ENCODE measurements around the gene TNS1. TPM values are rescaled to one million over a fixed set of nuclear protein-coding genes. Genes with fewer than 3 reads are reported as not detected.

The TNS1 gene
- total RNA-seq, 3 donors from 2014 or later, result 0.50 to 1.2 (median 0.54) TPM

- ATAC-seq (no peak), DNase-seq (no peak)
- Mint-ChIP-seq H3K9me3 (no peaks in the 10 kb centered on the region), H3K27me3 (ENCODE audit: low read depth) (peaks cover 5% of the 10 kb centered on the region), H3K4me3 (no peak overlapping the region), H3K4me1 (ENCODE audit: low read depth) (no peaks in the 10 kb centered on the region), H3K36me3 (ENCODE audit: insufficient read depth) (no peaks in the 10 kb centered on the region)
Measured at GRCh38 chr2:217824223-217824622, 178.6 kb downstream of the TNS1 start.

- H3K9me3 Mint-ChIP-seq, result no peaks in the 10 kb centered on the region
- no peaks in the 10 kb centered on the region for H3K4me1 Mint-ChIP-seq (ENCODE audit: low read depth)
- peaks cover 3% of the 10 kb centered on the region for H3K27me3 Mint-ChIP-seq (ENCODE audit: low read depth)
- H3K4me3 Mint-ChIP-seq, result no peak overlapping the region
- no peak for ATAC-seq
- DNase-seq, result no peak
- no peaks in the 10 kb centered on the region for H3K36me3 Mint-ChIP-seq (ENCODE audit: insufficient read depth)
Measured at GRCh38 chr2:217823626-217824025, 179.2 kb downstream of the TNS1 start.

GRCh38 chr2:217822296-217823252, 180.2 kb downstream of the TNS1 start:
- ATAC-seq (no peak), DNase-seq (no peak)
- Mint-ChIP-seq H3K36me3 (ENCODE audit: insufficient read depth) (no peaks in the 10 kb centered on the region), H3K9me3 (no peaks in the 10 kb centered on the region), H3K4me1 (ENCODE audit: low read depth) (no peaks in the 10 kb centered on the region), H3K4me3 (no peak overlapping the region), H3K27me3 (ENCODE audit: low read depth) (peaks cover 2% of the 10 kb centered on the region)

DNA sequence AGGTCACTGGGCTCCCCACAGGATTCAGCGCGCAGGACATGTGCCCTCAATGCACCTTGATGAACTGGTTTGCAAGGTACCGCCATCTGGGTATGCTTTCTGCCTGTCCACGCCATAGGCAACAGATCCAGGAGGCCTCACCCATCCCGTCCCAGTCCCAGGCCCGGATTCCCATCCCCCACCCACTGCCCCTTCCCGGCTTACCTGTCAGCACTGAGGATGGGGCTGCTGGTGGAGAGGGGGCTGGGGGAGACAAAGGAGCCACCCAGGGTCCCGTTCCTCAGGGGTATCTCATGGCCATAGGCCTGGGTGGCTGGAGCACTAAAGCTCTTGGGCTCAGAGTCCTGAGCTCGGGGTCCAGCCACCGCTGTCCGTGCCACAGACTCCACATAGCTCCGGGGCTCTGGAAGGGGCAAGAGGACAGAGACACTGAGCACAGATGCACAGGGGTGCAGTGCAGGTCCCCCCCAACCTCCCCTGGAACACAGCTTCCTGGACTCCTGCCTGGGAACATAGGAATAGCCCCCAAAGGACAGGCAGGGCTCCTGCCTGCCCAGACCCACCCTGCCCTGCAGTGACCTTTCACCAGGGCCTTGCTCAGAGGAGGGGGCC, 181.2 kb downstream of the TNS1 start:
- H3K36me3 Mint-ChIP-seq (ENCODE audit: insufficient read depth), result no peaks in the 10 kb centered on the region
- no peaks in the 10 kb centered on the region for H3K9me3 Mint-ChIP-seq
- H3K4me3 Mint-ChIP-seq, result no peak overlapping the region
- no peaks in the 10 kb centered on the region for H3K4me1 Mint-ChIP-seq (ENCODE audit: low read depth)
- ATAC-seq, result no peak
- peaks cover 2% of the 10 kb centered on the region for H3K27me3 Mint-ChIP-seq (ENCODE audit: low read depth)
- DNase-seq, result no peak

DNA sequence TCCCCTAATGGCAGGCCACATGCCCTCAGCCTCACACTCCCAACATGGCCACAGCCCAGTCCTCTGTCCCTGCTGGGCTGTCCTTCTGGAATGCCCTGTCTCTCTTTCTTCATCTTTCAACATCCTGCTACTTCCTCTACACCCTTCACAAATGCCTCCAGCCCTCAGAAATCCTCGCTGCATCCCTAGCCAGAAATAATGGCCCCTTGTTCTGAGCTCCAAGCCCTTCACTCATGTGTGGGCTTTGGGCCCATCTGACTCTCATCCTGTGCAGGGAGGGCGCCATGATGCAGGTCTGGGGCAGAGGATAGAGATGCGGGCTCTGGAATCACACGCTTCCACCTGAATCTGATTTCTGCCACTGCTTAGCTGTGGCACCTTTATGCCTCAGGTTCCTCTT, 181.9 kb downstream of the TNS1 start:
- no peaks in the 10 kb centered on the region for H3K27me3 Mint-ChIP-seq (ENCODE audit: low read depth)
- ATAC-seq (no peak), DNase-seq (no peak)
- H3K4me3 Mint-ChIP-seq, result no peak overlapping the region
- H3K4me1 Mint-ChIP-seq (ENCODE audit: low read depth), result no peaks in the 10 kb centered on the region
- no peaks in the 10 kb centered on the region for H3K9me3 Mint-ChIP-seq
- H3K36me3 Mint-ChIP-seq (ENCODE audit: insufficient read depth), result no peaks in the 10 kb centered on the region

DNA sequence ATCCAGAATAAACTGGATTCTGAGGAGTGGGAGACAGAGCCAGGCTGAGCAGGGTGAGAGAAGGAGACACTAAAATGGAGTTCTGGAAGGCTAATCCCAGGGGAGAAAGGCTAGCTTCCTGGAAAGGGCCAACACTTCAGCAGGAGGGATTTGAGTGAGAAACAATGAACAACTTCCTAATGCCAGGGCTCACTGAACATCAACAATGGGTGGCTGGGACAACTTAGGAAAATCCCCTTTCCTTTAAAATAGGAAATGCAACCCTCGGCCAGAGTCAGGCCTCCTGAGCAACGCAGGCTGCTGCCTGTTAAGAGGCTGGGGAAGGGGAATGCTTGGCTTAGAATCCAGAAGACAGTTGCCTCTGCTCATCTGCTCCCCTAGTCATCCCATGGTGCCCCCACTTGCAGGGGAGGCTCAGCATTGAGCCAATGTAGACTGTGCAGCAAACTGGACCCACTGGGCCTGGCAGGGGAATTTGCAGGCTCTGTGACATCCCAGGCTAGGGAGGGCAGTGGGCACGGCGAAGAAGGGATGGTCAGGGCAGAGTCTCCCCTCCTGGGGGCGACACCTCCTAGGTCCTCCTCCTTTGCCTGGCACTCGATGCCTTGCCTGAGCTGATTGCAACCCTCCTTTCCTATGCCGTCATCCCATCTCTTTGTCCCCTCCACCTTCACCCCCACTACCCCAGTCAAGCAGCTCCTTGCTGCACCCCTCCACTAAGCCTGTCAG, 182.5 kb downstream of the TNS1 start:
- no peak for DNase-seq
- H3K27me3 Mint-ChIP-seq (ENCODE audit: low read depth), result no peaks in the 10 kb centered on the region
- H3K36me3 Mint-ChIP-seq (ENCODE audit: insufficient read depth), result no peaks in the 10 kb centered on the region
- ATAC-seq, result no peak
- no peak overlapping the region for H3K4me3 Mint-ChIP-seq
- no peaks in the 10 kb centered on the region for H3K4me1 Mint-ChIP-seq (ENCODE audit: low read depth)
- no peaks in the 10 kb centered on the region for H3K9me3 Mint-ChIP-seq

DNA sequence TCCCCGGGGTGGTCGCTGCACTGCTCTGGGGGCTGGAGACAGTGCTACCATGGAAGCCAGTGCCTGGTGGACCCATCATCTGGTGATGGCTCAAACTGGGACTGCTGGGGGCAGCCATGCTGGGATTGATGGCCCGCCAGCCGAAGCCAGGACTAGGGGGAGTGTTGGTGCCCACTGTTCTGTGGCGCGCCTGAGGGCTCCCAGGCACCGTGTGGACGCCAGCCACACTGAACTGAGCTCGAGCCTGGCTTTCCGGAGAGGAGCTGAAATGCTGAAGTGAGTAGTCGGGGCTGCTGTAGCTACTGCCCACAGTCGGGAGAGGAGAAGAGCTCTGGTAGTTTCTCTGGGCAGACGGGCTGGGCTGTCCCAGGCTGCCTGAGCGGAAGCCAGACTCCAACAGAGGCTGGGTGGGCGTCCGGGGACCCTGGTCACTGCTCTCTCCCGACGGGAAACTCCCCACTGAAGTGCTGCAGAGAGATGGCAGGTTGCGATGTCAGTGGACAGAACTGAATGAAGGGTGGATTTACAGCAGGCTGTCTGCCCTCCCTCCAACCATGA, 184.4 kb downstream of the TNS1 start:
- no peak for ATAC-seq
- Mint-ChIP-seq H3K4me3 (no peak overlapping the region), H3K9me3 (no peaks in the 10 kb centered on the region), H3K27me3 (ENCODE audit: low read depth) (no peaks in the 10 kb centered on the region), H3K4me1 (ENCODE audit: low read depth) (no peaks in the 10 kb centered on the region), H3K36me3 (ENCODE audit: insufficient read depth) (no peaks in the 10 kb centered on the region)
- no peak for DNase-seq

- Mint-ChIP-seq H3K4me1 (ENCODE audit: low read depth) (no peaks in the 10 kb centered on the region), H3K4me3 (no peak overlapping the region), H3K9me3 (no peaks in the 10 kb centered on the region), H3K36me3 (ENCODE audit: insufficient read depth) (no peaks in the 10 kb centered on the region), H3K27me3 (ENCODE audit: low read depth) (no peaks in the 10 kb centered on the region)
- no peak for DNase-seq
- no peak for ATAC-seq
Measured at GRCh38 chr2:217817466-217818292, 185.1 kb downstream of the TNS1 start.

DNA sequence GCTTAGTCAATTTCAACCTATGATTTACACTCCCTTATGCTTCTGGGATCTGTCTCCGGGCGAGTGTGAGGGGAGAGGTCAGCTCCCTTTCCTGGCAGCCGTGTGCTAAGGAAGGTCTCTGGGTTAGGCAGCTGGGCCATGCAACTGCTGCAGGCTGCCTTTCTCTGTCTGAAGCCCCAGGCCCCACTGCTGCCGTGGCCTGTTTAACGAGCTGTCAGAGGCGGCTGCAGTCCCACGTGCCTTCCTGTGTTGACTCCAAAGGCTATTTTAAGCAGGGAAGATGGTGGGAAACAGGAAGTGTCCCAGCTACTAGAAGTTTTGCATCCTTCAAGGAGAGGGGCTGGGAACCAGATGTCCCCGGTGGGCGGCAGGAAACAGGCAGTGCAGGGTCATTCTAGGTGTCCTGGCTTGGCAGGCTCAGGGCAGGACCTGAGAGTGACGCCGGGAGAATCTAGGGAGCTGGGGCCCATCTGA, 186.4 kb downstream of the TNS1 start:
- H3K9me3 Mint-ChIP-seq, result no peaks in the 10 kb centered on the region
- H3K36me3 Mint-ChIP-seq (ENCODE audit: insufficient read depth), result no peaks in the 10 kb centered on the region
- H3K4me3 Mint-ChIP-seq, result no peak overlapping the region
- no peaks in the 10 kb centered on the region for H3K4me1 Mint-ChIP-seq (ENCODE audit: low read depth)
- ATAC-seq, result no peak
- no peak for DNase-seq
- no peaks in the 10 kb centered on the region for H3K27me3 Mint-ChIP-seq (ENCODE audit: low read depth)

DNA sequence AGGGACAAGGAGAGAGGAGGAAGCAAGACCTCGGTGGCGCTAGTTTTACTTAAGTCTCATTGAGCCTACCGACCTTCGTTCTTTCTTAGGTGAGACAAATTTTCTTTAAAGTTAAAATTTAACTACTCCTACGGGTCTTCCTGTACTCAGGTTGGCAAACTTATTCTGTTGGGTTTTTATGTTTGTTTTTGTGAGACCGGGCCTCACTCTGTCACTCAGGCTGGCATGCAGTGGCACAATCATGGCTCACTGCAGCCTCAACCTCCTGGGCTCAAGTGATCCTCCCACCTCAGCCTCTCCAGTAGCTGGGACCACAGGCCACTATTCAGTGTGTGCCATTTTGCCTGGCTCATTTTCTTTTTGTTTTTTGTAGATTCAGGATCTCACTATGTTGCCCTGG, 189.0 kb downstream of the TNS1 start:
- no peaks in the 10 kb centered on the region for H3K36me3 Mint-ChIP-seq (ENCODE audit: insufficient read depth)
- no peaks in the 10 kb centered on the region for H3K9me3 Mint-ChIP-seq
- ATAC-seq (no peak), DNase-seq (no peak)
- H3K27me3 Mint-ChIP-seq (ENCODE audit: low read depth), result peaks cover 1% of the 10 kb centered on the region
- H3K4me3 Mint-ChIP-seq, result no peak overlapping the region
- no peaks in the 10 kb centered on the region for H3K4me1 Mint-ChIP-seq (ENCODE audit: low read depth)

GRCh38 chr2:217812170-217812569, 190.6 kb downstream of the TNS1 start:
- ATAC-seq, result no peak

GRCh38 chr2:217810260-217810659, 192.5 kb downstream of the TNS1 start:
- Mint-ChIP-seq H3K4me3 (no peak overlapping the region), H3K36me3 (ENCODE audit: insufficient read depth) (no peaks in the 10 kb centered on the region), H3K4me1 (ENCODE audit: low read depth) (no peaks in the 10 kb centered on the region), H3K27me3 (ENCODE audit: low read depth) (peaks cover 4% of the 10 kb centered on the region), H3K9me3 (no peaks in the 10 kb centered on the region)
- ATAC-seq (no peak), DNase-seq (no peak)

More at GRCh38 chr2:217812170-217812569, 190.6 kb downstream of the TNS1 start:
- H3K4me3 Mint-ChIP-seq, result no peak overlapping the region
- no peaks in the 10 kb centered on the region for H3K9me3 Mint-ChIP-seq
- DNase-seq, result no peak
- no peaks in the 10 kb centered on the region for H3K4me1 Mint-ChIP-seq (ENCODE audit: low read depth)
- H3K36me3 Mint-ChIP-seq (ENCODE audit: insufficient read depth), result no peaks in the 10 kb centered on the region
- peaks cover 2% of the 10 kb centered on the region for H3K27me3 Mint-ChIP-seq (ENCODE audit: low read depth)

DNA sequence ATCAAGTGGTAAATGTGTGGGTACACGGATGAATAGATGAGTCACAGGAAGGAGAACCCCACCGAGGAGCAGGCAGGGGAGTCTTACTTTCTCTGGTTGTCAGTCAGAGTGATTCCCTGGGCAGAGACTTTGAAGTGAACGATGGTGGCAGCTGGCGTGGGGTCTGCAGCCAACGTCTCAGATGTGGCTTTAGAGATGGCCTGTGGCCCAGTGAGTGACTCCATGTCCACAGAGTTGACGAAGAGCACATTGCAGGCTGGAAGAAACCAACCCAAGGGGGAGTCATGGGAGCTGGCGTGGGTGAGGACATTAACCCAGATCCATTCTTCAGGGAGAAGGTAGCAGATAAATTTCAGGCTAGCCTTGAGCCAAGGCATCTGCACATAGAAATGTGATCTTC, 193.1 kb downstream of the TNS1 start:
- Mint-ChIP-seq H3K4me3 (no peak overlapping the region), H3K27me3 (ENCODE audit: low read depth) (peaks cover 4% of the 10 kb centered on the region), H3K36me3 (ENCODE audit: insufficient read depth) (no peaks in the 10 kb centered on the region), H3K9me3 (no peaks in the 10 kb centered on the region), H3K4me1 (ENCODE audit: low read depth) (no peaks in the 10 kb centered on the region)
- DNase-seq, result no peak
- no peak for ATAC-seq

Measured in activated T-cell treated with anti-CD3 and anti-CD28 coated beads, Interleukin-2, amount 50 U/mL, for 4 hours (primary cell).